Activated CD8-positive, alpha-beta memory T cell treated with anti-CD3 and anti-CD28 coated beads, Interleukin-2, amount 50 U/mL, for 48 hours (primary cell): ENCODE measurements around the gene PCYT2.

Experiments
- DNase-seq: peaks from one replicate; pipeline ENCODE4 v3.0.0-alpha.2; 2020

Gene PCYT2

DNA sequence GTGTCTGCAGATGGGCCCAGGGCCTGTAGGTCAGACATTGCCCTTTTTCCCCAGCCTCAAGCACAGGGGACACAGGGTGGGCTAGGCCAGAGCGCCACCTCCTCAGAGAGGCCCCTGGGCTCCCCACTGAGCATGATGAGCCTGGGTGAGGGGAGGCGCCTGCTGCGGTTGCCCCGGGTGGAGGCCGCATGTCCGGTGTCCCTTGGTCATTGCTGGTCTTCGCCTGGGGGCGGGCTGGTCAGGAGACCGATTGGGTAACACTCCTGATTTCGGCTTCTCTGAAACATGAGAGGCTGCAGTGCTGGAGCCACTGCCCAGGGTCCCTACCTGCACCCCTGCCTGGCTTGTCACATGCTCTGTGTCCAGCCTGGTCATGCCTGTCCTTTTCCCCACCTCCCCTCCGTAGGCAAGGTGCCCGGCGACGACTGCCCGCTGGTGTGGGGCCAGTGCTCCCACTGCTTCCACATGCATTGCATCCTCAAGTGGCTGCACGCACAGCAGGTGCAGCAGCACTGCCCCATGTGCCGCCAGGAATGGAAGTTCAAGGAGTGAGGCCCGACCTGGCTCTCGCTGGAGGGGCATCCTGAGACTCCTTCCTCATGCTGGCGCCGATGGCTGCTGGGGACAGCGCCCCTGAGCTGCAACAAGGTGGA is 11.6 kb downstream of the PCYT2 start:
- DNase-seq, result no peak

DNA sequence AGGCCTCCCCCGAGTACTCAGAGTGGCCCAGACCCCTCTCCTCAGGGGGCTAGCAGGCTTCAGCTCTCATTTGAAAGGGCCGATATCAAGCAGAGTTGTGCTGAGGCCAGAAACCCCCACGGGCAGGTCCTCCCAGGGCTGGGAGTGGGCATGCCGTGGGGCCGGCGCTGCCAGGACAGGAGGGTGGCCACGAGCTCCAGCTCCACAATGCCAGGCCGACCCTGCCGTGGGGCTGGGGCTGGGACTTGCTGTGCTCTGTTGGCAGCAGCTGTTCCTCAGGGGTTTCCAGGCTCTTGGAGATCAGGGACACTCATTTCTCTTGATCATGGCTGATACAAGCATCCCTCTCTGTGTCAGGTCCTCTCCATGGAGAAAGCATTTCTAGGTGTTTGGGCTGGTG is 12.3 kb downstream of the PCYT2 start:
- DNase-seq, result no peak

DNA sequence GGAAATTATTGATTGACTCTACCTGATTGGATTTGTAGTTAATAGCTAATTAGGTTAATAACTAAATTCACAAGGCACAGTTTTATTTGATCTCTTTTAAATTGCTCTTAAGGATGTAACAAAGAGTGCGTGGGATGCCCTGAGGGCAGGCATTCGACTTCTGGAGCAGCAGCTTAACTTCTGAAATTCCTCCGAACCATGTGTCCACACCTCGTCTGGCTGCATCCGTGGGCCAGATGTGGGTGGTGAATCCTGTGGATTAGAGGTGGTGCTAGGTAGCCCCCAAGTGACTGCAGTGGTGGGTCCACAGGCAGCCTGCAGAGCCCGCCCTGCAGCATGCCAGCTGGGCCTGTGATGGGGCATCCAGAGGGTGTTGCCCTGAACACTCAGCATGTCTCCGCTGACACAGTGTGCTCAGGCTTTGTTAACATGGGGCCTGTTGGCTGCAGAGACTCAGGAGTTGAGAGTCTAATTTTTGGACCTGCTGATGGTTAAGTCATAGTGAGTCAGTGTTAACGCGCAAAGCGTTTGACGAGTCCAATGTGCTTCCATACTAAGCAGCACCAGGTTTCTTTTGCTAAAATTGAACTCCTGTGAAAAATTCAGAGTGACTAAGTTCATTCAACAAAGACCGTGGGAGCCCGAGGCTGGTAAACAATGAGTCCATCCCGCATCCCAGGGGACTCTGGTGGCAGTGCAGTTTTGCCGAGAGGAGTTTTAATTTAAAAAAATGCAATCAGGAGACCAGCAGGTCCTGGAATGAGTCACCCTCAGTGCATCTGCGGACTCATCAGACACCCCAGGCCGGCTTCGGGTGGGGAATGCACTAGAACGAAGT is 13.0 kb downstream of the PCYT2 start:
- DNase-seq, result no peak

DNA sequence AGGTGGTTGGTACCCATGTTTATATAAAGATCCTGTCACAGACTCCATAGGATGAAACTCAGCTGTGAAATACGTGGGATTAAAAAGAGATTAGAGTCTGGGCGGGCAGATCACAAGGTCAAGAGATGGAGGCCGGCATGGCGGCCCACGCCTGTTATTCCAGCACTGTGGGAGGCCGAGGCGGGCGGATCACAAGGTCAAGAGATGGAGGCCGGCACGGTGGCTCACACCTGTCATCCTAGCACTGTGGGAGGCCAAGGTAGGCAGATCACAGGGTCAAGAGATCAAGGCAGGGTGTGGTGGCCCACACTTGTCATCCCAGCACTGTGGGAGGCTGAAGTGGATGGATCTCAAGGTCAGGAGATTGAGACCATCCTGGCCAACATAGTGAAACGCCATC is 15.8 kb downstream of the PCYT2 start:
- no peak for DNase-seq

DNA sequence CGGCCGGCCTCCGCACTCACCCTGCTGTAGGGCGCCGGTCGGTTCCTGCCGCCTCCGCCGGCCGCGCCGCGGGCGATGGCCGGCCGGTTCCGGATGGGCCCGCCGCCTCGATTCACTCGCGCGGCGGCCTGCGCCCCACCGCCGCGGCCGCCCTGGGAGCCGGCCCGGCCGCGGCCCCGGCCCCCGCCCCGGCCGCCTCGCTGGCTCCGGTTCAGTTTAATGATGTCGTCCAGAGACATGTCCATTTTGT is 20.0 kb downstream of the PCYT2 start:
- no peak for DNase-seq

DNA sequence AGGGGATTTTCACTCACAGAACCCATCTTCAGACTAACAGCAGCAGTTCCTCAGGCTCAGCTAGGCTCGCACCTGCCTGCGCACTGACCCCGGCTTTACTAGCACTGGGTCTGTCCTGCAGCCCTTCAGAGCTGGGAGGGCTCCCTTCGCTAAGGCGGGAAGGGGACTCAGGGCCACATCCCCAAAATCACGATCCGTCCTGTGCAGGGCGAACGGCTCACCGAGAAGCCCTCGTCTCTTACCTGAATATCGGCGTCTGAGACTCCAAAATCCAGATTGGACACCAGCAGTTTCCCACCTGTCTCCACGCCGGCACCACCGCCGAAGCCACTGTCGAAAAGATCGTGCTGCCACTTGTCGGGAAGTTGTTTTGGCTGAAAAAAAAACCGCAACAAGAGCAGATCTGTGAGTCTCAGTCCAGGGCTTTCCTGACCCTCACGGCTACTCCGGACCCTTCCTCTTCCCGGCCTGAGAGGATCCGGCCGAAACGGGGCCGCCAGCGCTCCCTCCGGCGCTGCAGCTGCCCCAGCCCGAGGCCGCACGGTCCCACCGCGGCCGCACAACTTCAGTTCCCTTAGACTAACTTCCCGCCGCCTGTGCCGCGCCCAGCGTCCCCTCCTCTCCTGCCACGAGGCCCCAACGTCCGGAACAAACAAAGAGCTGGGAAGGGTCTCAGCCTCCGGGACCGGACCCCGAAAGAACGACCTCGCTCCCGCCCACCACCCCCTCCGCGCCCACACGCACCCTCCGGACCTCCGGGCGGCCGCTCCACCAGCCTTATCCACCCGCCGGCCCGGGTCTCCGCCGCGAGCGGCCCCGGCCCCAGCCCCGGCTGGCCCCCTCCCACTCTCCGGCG is 20.5 kb downstream of the PCYT2 start:
- DNase-seq, result peak; percentile 66

DNA sequence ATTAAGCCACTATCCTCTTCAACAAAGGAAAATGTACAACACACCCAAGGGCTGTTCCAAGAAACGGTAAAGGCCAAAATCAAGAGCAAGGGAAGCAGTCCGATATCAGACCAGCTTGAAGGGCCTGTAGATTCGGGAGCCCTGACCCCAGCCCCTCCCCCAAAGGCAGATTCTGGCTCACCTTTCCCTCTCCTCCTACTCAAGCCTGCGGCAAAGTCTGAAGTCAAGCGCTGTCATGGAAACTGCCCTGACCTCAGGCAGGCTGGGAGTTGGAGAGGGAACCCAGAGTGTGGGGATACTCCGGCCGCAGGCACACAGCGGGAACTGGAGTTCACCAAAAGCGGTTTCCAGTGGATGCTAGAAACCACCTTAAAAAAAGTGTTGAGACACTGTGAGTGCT is 21.6 kb downstream of the PCYT2 start:
- no peak for DNase-seq

DNA sequence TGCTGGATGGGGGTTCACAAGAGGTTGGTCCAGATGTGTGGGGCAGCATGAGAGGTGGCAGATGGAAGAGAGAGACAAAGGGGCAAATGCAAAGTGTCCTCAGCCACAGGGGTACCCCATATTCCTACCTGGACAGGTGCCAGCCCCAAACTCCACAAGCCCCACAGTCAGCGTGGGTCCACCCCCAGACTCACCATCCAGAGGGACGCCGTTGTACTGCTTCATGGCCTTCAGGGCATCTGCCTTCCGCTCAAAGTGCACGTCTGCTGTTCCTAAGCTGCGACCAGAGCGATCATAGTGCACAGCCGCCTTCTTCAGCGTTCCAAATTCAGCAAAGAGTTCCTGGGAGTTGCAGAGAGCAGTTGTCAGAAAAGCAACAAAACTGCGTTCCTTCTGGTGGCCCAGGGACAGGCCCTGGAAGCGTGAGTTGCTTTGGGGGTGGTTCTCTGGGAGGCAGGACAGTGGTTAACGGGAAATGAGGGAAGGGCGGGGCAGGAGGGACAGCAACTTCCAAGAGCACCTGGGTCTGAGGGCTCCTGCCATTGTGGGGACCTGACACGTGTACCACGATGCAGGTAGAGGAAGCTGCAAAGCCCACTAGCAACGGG is 22.1 kb downstream of the PCYT2 start:
- no peak for DNase-seq

DNA sequence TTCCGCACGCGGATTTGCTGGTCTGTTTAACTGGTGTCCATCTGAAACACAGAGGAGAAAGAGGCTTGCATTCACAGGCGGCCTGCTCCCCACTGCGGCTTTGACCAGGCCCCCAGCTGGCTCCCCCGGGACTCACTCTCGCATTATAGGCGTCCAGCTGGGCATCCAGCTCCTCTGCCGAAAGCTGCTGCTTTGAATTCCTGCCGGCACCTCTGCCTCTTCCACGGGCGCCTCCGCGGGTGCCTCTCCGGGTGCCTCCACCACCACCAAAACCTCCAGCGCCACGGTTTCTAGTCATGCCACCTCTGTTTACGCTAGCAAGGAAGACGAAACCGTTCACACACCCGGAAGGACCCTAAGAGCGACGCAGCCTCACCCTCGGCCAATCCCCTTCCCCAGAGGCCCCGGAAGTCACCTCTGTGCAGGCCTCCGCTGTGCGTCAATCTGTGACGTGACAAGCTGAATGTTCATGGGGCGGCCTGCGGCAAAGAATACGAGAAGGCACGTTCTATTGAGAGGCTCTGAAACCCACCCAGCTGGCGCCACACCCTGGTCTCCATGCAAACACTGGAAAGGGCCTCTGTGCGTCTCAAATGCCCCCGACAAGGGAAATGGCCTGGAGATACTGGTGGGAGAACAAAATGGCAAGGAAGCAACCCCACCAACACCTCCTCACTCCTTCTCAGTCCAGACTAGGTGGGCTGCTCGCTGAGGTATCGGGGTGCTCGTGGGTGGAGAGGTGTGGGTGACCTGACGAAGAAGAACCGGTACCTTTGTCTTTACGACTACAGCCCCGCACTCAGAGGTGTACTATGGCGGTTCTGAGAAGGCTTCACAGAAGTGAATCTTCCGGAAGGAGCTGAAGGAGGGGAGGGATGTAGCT is 22.9 kb downstream of the PCYT2 start:
- DNase-seq, result no peak

DNA sequence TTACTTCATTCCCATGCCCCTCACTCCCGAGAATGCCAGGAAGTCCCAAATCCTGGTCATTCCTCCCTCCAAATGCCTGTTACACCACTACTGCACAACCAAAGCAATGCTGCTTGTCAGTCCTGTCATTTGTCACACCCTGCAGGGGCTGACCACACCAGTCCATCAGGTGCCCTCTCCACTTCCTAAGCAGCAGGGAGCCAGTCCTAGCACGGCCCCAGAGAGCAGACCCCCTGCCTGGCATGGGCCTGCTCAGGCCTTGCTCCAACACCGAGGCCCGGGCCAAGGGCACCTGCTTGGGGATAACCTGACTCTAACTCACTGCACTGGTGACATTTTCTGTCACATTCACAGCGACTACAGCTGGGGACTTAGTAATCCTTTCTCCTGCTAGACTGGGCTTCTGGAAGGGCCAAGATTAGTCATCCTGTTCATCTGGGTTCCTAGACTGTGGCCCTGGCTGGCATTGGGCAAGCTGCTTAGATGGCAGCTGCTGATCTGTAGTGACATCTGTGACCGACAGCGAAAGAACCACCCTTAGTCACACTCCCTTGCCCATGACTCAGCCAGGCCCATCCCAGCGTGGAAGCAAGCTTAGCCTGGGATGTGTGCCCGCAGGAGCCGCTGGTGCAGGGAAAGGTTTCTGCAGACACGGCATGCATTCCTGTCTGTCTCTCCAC is 25.2 kb downstream of the PCYT2 start:
- no peak for DNase-seq

DNA sequence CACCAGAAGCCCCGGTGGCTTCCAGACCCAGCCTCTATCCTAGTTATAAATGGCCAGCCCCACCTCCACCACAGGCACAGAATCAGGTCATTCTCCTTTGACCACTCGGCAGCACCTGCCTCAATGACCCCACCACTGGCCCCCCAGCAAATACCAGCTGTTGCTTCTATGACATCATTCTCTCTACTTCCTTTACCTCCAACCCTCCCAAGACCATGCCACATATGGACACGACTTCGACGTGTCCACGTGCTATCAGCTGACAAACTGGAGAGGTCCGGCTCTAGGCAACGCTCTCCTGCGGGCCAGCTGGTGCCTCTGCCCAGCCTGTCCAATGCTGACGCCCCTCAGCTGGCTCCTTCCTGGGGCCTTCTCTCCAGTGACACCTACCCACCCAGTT is 25.7 kb downstream of the PCYT2 start:
- DNase-seq, result no peak

DNA sequence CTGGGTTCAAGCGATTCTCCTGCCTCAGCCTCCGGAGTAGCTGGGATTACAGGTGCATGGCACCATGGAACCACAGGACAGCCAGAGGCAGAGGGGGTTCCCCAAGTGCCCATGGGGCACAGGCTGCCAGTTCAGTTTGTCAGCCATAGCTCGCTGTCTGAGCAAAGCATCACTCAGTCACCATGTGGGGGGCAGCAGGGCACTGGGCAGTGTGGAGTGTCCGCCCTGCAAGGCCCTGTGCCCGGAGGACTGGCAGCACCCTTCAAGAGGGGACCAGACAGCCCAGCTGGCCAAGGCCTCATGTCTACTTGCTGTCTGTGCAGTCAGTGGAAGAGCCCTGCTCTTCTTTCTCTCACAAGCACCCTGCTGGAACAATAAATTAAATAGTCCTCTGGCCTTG is 26.2 kb downstream of the PCYT2 start:
- no peak for DNase-seq

DNA sequence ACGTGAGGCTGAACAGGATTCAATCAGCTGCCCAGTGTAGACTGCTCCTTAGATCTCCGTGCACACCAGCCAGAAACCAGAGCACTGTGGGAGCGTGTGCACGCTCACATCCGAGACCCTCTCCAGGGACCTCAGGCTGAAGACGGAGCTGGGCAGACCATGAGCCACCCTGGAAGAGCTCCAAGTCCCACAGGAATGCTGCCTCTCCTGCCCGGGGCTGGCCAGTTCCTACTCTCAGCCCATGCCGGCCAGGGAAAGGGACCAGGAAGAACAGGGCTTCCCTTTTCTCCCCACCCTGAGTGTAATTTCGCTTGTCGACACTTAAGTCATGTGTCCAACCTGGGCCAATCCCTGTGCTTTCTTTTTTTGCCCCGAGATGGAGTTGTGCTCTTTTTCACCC is 26.7 kb downstream of the PCYT2 start:
- no peak for DNase-seq

DNA sequence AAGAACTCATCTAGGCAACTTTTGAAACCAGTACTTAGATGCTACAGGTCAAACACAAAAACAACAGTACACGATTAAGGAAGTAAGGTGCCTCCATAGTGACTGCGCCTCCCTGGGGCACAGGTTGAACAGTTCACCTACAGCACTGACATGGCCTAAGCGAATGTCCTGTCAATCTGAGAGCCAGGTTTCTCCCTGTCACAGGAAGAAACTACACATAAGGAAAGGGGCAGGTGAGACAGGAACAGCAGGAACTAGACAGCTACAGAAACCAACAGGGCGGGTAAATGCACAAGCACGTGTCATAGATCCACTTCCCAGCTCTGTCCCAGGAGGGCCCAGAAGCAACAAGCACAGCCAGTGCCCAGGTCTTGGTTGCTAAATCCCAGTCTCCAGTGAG is 32.1 kb downstream of the PCYT2 start:
- DNase-seq, result no peak

DNA sequence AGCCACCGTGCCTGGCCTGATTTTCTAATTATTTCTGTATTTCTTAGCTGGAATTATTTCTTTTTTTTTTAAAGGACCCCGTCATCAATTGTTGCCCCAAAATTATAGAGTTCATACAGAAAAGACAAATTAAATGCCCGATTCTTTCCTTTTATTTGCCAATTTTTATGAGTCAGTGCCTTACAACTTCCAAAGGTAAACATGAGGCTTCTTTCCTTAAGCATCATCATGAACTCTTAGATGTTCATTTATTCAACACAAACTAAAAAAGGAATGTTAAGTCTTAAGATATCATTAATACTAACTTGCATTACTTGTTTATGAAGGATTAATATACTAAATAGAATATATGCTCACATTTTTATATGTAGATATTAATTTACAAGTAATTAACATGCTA is 32.9 kb downstream of the PCYT2 start:
- no peak for DNase-seq

DNA sequence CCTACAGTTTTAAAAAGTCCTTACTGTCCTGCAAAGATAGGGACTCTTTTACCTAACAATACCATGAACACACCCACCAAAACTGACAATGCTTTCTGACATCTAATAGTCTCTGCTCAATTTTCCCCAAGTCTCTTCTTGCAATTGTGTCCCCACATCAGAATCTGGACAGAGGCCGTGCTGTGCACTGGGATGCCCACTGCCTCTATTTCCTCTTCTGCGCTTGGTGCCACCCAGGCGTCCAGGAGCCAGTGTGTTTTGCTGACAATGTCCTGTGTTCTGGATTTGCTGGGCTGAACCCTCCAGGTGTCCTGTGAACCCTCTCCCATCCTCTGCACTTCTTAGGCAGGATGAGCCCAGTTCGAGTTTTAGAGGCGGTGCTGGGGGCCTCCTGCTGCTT is 33.6 kb downstream of the PCYT2 start:
- DNase-seq, result no peak

DNA sequence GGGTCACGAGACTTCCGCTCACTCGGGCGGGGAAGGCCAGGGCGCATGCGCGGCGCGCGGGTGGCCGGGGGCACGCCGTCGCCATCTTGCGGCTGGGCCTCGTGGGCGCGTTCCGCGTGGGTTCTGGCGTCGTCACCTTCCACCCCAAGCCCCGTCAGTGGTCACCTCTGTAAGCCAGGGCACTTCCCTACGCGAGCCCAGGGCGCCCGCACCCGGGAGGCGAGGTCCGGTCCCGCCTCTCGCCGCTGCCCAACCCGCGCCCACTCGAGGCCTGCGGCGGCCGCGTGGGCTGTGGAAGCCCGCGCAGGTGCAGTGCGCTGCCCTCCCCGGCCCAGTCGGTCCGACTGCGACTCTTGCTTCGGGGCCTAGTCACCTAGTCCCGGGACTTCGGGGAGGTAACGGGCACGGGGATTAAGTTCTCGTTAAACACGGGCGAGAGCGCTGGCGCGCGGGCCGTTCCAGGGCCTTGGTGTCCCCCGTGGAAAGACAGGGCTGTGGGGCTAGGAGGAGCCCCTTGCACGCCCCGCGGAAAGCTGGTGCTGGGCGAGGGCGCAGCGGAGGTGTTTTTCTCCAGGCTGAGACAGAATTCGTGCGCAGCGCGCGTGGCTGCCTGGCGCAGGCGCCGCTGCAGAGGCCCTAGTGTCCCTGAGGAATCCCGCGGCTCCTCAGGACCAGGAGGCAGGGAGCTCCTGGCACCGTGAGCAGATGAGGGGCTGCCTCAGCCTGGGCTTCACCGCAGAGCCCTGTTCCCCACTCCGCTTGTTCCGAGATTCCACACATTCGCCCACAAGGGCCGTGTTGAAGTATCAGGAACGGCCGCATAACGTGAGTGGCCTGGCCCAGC is 39.6 kb downstream of the PCYT2 start:
- DNase-seq, result peak; percentile 99

DNA sequence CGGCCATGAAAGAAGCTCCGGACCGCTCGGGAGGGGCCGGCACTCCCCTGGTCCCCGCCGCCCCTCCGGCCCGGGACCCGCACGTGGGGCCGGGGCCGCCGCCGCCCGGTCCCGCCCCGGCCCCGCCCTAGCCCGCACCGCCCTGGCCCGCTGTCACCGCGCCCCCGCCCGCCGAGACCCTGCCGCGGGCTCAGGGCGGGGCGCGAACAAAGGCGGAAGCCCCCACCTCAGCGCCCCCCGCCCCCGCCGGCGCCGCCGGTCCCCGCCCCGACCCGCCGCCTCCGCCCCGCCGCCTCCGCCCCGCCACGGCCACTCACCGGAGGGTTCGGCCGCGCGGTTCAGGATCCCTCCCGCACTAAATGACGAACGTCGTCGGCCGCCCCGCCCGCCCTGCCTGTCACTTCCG is 40.2 kb downstream of the PCYT2 start, which contains the start of gene ARHGDIA:
Gene ARHGDIA (minus strand): TSS at position 357 of the 406 bp plus-strand sequence. CDS start 1,407 bp downstream, outside the sequence.
- no peak for DNase-seq

DNA sequence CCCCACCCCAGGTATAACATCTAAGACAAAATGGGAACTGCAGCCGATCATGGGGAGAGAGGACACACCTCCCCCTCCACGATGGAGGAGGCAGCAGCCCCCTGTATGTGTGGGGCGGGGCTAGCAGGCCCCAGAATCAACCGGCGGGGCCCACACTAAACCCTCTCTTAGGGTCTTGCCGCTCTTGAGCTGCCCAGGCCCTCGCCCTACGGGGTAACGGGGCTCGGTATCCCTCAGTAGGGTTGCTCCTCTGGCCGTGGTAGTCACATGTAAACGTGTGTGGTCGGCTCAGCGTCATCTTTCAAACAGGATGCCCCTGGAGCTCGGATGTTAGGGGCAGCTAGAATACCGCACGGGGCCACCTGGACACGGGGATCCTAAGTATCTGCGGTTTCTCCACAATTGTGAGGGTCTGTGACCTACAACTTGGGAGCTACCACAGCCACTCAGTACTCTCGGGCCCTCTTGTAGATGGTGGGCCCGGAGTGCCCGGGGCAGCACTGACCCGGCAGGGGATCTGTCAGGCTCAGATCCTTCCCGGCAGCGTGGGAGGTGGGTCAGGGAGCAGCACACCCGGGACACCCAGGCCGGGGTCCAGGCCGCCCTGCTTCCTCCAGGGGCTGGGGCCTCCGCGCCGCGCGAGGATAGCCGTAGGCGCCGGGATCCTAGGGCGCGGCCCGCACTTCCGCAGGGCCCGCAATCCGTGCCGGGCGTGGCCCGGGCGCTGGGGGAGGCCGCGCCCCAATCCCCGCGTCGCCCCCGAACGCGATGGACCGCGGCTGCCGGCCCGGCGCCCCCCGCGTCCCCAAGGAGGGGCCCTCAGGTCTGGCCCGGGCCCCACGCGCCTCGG is 40.8 kb downstream of the PCYT2 start:
- DNase-seq, result peak; percentile 77
